AG20443 (cell line): Measurements from ENCODE around the gene CALY.
"Not testable (repeated sequence)": the region's sequence is repeated elsewhere in the genome, so short reads cannot be mapped to it uniquely, and the experiment has no call there.

Experiments
- DNase-seq: peaks from one replicate; pipeline ENCODE4 v3.0.0; 2012; ENCODE audit warnings: low spot score, mixed read lengths

The CALY gene

GRCh38 chr10:133329491-133330202 is 7.0 kb downstream of the CALY start:
- peak; percentile 91 for DNase-seq

DNA sequence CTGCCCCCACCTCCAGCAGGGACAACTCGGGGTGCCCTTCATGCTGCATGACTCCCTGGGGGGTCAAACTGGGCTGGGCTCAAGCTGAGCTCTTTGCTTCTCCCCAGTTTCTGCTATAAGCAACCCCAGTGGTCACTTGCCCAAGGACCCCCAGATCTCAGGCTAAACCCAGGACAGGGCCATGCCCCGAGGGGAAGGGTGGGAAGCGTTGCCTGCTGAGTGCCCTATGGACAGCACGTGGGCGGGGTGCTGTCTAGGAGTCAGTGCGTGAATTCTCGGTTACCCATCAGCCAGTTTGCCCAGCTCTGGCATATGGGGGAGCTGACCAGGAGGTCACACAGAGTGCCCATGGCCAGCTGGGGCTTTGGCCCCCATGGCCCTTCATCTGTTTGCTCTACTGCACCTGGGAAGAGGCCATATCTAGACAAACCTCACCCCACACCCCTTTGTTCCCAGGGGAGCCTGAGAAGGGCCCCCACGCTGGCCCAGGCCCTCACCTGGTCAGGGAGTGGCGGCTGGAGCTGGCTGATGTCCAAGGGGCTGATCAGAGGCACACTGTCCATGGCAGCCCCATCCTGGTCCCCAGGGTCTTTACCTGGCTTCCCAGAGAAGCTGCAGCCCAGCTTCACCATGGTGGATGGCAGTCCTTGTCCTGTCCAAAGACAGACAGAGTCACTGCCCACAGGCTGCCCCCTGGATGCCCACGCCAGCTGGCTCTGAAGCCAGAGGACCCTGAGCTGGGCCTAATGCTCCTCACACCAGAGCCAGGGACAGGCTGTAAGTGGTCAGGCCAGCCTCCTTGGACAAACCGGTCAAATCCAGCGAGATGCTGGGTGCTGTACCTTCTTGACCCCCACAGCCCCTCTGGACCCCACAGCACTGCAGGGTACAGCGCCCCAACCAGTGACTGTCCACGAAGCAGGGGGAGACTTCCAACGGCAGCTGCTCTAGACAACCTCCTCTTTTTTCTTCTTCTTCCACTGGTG is 8.0 kb downstream of the CALY start:
- no peak for DNase-seq

- DNase-seq = no peak
These were observed 8.9 kb downstream of the CALY start for GRCh38 chr10:133327651-133328357.

GRCh38 chr10:133326745-133327650 is 9.7 kb downstream of the CALY start:
- no peak for DNase-seq

DNA sequence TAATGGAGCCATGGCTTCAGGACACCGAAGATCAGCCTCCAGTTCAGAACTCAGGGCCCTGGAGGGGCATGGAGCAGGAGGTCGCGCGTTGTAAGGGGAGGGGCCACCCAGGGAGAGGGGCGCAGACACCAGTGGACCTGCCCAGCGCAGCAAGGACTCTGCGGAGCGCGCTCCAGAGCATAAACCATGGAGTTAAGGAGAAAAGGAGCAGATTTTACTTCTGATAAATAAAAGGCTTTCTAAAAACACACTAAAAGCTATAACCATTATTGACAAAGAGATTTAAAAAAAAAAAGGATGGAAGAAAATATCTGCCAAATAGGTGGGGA is 10.5 kb downstream of the CALY start:
- no peak for DNase-seq

DNA sequence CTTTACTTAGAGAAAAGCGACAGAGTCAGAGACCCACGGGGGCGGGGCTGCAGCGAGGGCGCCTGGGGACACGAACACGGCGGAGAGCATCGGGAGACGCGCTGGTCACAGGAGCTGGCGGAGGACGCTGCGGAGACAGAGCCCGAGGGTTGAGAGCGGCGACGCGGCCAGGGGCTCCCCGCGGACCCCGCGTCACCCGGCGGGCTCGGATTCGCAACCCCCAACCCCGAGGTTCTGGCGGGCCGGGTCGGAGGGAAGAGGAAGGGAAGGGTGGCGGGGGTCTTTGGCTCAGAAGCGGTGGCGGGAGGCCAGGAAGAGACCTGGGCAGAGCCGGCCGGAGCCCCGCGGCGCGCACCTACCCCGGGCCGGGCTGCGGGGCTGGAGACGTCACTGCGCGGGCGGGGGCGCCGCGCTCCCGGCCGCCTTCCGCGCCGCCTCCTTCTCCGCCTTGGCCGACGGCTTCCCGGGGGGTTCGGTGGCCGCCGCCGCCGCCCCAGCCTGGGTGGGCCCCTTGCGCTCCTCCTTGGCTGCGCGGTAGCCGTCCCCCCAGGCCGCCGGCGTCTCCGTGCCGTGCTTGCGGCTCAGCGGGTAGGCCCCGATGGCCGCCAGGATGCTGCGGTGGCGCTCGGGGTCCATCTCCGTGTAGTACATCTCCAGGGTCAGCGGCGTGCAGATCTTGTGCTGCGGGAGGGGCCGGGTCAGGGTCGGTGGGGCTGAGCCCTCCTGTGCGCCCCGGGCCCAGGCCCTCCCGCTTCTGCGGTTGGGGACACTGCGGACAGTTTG is 11.1 kb downstream of the CALY start:
- peak; percentile 33 for DNase-seq

- no peak for DNase-seq
These were observed 11.8 kb downstream of the CALY start for GRCh38 chr10:133324857-133325260.

GRCh38 chr10:133324198-133324792 is 12.4 kb downstream of the CALY start:
- DNase-seq = peak; percentile 47

DNA sequence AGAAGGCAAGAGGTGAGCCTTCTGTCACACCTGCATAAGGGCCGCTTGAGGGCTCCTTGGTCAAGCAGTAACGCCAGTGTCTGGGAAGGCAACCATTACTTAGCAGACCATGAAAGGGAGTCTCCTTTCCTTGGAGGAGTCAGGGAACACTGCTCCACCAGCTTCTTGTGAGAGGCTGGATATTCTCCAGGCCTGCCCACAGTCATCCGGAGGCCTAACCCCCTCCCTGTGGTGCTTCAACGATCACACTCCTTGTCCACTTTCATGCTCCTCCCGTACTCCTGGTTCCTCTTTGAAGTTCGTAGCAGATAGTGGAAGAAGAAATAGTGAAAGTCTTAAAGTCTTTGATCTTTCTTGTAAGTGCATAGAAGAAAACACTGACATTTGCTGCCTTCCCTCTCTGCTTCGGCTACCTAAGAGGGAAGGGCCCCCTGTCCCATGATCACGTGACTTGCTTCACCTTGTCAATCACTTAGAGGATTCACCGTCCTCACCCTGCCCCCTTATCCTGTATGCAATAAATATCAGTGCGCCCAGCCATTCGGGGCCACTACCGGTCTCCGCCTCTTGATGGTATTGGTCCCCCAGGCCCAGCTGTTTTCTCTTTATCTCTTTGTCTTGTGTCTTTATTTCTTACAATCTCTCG is 14.5 kb downstream of the CALY start:
- DNase-seq = not testable (repeated sequence)

GRCh38 chr10:133320852-133321422 is 15.8 kb downstream of the CALY start:
- not testable (repeated sequence) for DNase-seq

GRCh38 chr10:133318494-133319127 is 18.1 kb downstream of the CALY start:
- DNase-seq = peak; percentile 79

DNA sequence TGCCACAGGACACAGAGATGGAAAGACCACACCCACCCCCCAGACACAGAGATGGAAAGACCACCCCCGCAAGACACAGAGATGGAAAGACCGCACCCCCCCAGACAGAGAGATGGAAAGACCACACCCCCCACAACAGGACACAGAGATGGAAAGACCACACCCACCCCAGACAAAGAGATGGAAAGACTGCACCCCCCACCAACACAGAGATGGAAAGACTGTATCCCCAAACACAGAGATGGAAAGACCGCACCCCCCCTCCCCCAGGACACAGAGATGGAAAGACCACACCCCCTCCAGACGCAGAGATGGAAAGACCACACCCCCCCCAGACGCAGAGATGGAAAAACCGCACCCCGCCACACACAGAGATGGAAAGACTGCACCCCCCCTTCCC is 20.0 kb downstream of the CALY start:
- DNase-seq = no peak

DNA sequence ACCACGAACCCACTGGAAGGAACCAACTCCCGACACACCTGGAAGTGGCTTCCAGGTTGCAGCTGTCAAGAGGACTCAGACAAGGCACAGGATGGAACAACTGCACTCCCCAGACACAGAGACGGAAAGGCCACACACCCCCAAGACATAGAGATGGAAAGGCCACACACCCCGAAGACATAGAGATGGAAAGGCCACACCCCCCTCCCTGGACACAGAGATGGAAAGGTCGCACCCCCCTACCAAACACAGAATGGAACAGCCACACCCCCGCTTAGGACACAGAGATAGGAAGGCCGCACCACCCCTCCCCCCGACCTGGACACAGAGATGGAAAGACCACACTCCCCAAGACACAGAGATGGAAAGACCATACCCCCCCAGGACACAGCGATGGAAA is 20.4 kb downstream of the CALY start:
- DNase-seq = no peak

DNA sequence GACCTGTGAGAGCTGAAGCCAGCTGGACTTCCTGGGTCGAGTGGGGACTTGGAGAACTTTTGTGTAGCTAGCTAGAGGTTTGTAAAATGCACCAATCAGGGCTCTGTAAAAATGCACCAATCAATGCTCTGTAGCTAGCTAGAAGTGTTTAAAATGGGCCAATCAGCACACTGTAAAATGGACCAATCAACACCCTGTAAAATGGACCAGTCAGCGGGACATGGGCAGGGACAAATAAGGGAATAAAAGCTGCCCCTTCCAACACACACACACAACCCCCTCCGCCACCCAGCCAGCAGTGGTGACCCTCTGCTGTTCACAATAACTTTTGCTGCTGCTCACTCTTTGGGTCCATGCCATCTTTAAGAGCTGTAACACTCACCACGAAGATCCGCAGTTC is 20.8 kb downstream of the CALY start:
- DNase-seq = no peak

- no peak for DNase-seq
These were observed 21.8 kb downstream of the CALY start for GRCh38 chr10:133314911-133315310.

DNA sequence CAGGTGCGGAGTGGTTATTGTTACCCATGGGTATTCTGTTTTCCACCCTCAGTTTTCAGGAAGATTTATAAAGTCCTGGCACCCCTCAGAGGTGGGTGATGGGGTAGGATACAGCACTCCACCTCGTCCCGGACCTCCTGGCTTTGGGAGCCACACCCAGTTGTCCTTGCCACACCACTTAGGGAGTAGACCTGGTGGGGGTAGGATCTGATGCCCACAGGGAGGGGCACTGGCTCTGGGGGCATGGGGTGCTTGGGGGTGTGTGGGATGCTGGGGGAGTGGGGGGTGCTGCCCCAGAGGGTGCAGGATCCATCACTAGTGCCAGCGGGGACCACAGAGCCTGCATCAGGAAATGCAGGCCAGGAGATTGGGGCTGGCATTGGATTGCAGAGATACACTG is 23.5 kb downstream of the CALY start:
- DNase-seq = no peak

GRCh38 chr10:133312769-133313145 is 23.9 kb downstream of the CALY start:
- no peak for DNase-seq

GRCh38 chr10:133312016-133312768 is 24.5 kb downstream of the CALY start:
- no peak for DNase-seq
